ENCODE results near the gene SMURF1.

Gene SMURF1

DNA sequence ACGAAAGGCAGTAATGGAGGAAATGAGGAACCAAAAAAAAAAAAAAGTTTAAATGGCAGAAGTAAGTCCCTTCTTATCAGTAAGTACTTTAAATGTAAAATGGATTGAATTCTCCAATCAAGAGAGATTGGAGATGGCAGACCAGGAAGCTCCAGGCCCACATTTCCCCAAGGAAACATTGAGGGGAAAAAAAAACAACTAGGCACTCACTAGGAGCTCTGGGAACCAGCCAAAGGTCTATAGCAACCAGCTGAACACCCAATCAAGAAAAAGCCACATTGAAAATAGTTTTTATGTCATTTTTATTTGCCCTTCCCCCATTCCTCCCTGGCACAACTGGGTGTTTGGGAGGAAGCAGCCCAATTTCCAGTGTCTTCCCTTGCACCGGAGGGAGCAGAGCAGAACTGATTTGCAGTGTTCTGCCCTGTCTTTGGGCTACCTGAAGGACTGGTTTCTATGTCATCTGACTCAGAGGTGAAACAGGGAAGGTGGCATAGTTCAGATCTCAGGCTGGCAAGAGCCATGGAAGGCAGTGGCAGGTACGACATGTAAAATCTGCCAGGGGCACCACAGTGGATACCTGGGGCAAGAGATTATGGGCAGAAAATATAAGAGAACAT, 121.9 kb downstream of the SMURF1 start:
- peaks cover 44% of the 10 kb centered on the region for H3K4me1 Mint-ChIP-seq (ENCODE audit: low read depth)
- peak overlapping the region; percentile 56 for H3K27ac Mint-ChIP-seq

GRCh38 chr7:99020413-99020715, 123.5 kb downstream of the SMURF1 start:
- H3K27me3 Mint-ChIP-seq = no peaks in the 10 kb centered on the region
- no peak overlapping the region for H3K4me3 Mint-ChIP-seq
- H3K9me3 Mint-ChIP-seq = no peaks in the 10 kb centered on the region
- H3K36me3 Mint-ChIP-seq (ENCODE audit: low read depth) = peaks cover 50% of the 10 kb centered on the region
- intact Hi-C loops (cut with micrococcal nuclease) = no loop called here
- H3K27ac Mint-ChIP-seq = no peak overlapping the region
- H3K4me1 Mint-ChIP-seq (ENCODE audit: low read depth) = peaks cover 55% of the 10 kb centered on the region

More for the DNA sequence above, 121.9 kb downstream of the SMURF1 start:
- no peaks in the 10 kb centered on the region for H3K9me3 Mint-ChIP-seq
- peaks cover 38% of the 10 kb centered on the region for H3K36me3 Mint-ChIP-seq (ENCODE audit: low read depth)
- H3K27me3 Mint-ChIP-seq = no peaks in the 10 kb centered on the region
- intact Hi-C loops (cut with micrococcal nuclease) = no loop called here
- H3K4me3 Mint-ChIP-seq = no peak overlapping the region

DNA sequence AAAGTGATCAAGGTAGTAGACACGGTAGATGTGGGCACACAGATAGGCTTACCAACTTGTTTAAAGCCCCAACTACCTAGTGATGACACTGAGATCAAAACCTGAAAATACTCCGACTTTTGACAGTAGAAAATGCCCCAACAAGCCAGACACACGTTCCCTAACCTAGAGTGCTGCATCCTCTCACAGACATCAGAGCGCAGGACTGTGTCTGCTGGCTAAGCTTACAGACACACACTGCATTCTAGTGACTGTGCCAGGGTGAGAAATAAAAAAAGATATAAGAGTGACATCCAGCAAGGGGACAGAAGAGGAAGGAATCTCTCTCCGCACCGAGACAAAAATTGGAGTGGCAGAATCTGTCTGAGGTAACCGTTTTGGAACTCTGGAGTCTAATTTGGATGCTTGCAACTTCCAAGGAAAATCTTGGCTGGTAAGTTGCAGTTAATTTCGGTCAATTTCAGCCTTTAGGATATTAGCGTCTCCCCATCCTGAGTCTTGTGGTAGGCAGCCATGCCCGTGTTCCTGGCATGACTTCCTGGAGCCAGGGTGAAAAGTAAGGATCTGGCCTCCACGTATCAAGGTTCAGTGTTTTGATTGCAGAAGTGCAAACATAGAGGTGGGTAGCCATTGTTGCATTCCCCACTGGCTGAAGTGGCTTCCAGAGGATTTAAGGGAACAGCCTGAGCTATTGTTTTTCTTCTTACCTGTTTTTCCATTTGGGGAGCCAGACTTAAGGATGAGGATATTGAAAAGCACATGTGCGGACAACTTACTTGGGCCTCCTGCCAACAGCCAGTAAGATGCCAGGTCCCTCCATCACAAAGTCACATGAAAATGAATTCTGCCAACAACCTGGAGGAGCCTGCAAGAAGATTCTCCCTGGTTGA, 124.1 kb downstream of the SMURF1 start:
- H3K36me3 Mint-ChIP-seq (ENCODE audit: low read depth) = peaks cover 56% of the 10 kb centered on the region
- intact Hi-C loops (cut with micrococcal nuclease) = no loop called here
- H3K9me3 Mint-ChIP-seq = no peaks in the 10 kb centered on the region
- no peak overlapping the region for H3K27ac Mint-ChIP-seq
- no peaks in the 10 kb centered on the region for H3K27me3 Mint-ChIP-seq
- no peak overlapping the region for H3K4me3 Mint-ChIP-seq
- H3K4me1 Mint-ChIP-seq (ENCODE audit: low read depth) = peaks cover 55% of the 10 kb centered on the region

- peak overlapping the region; percentile 64 for H3K27ac Mint-ChIP-seq
- H3K4me3 Mint-ChIP-seq = no peak overlapping the region
- H3K27me3 Mint-ChIP-seq = no peaks in the 10 kb centered on the region
- peaks cover 23% of the 10 kb centered on the region for H3K4me1 Mint-ChIP-seq (ENCODE audit: low read depth)
- no peaks in the 10 kb centered on the region for H3K9me3 Mint-ChIP-seq
- peaks cover 81% of the 10 kb centered on the region for H3K36me3 Mint-ChIP-seq (ENCODE audit: low read depth)
- intact Hi-C loops (cut with micrococcal nuclease) = no loop called here
Observed at GRCh38 chr7:99016196-99016595, 127.7 kb downstream of the SMURF1 start.

DNA sequence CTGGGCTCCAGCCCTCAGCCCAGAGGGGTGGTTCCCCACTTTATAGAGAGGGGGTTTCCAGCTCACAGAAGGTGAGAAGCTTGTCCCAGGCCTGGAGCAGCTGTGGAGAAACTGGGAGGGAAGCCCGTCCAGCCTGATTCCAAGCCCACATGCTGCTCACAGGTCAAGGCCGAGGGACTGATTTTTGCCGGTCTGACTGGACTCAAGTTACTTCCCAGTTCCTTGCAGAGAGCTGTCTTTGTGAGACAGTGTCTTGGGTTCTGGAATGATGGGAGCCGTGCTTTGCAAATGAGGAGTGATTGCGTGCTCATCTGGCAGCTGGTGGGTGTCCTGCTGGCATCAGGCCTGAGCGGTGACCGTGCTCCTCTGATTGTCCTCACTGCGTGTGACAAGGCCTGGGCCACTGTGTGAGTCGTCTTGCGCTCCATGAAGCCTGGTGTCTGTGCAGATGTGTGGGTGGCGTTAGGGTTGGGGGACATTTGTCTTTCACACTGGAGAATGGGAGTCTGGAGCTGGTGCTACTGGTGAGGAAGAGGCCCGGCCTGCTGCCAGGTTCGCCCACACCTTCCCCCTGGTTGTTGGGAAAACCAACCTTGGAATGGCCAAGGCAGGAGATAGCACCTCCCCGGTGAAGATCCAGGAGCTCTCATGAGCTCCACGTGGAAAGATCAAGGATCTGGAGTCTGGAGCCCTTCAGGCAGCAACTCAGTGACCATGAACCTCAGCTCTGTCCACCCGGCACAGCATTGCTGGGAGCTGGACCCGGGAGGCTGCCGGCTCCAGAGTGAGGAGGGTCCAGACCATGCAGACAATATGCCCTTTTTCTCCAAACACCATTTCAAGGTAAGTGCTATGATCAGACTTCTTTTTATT, 129.6 kb downstream of the SMURF1 start:
- intact Hi-C loops (cut with micrococcal nuclease) = no loop called here
- peaks cover 16% of the 10 kb centered on the region for H3K4me1 Mint-ChIP-seq (ENCODE audit: low read depth)
- no peak overlapping the region for H3K4me3 Mint-ChIP-seq
- no peaks in the 10 kb centered on the region for H3K9me3 Mint-ChIP-seq
- H3K27ac Mint-ChIP-seq = no peak overlapping the region
- H3K27me3 Mint-ChIP-seq = no peaks in the 10 kb centered on the region
- H3K36me3 Mint-ChIP-seq (ENCODE audit: low read depth) = peaks cover 82% of the 10 kb centered on the region

GRCh38 chr7:99013266-99014112, 130.4 kb downstream of the SMURF1 start:
- intact Hi-C loops (cut with micrococcal nuclease) = no loop called here
- Mint-ChIP-seq H3K27ac (no peak overlapping the region), H3K36me3 (ENCODE audit: low read depth) (peaks cover 83% of the 10 kb centered on the region), H3K27me3 (no peaks in the 10 kb centered on the region), H3K4me3 (no peak overlapping the region), H3K9me3 (no peaks in the 10 kb centered on the region), H3K4me1 (ENCODE audit: low read depth) (peaks cover 16% of the 10 kb centered on the region)

DNA sequence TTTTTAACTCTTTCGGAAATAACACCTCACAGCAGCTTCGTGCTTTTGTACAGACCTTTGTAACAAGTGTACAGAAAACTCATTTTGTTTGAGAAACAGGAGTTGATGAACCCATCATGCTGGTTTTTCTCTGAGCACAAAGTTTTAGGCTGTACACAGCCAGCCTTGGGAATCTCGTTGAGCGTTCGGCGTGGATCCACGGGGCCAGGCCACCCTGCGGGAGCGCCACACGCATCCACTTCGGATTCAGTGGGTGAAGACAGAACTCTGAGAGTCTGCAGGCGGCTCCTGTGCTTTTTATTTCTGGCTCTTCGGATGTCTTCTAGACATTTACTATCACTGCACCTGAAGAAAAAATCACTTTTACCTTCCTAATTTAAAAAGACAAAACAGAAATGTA, 131.2 kb downstream of the SMURF1 start:
- intact Hi-C loops (cut with micrococcal nuclease) = no loop called here
- H3K9me3 Mint-ChIP-seq = no peaks in the 10 kb centered on the region
- H3K27ac Mint-ChIP-seq = no peak overlapping the region
- peaks cover 91% of the 10 kb centered on the region for H3K36me3 Mint-ChIP-seq (ENCODE audit: low read depth)
- no peaks in the 10 kb centered on the region for H3K27me3 Mint-ChIP-seq
- no peak overlapping the region for H3K4me3 Mint-ChIP-seq
- peaks cover 16% of the 10 kb centered on the region for H3K4me1 Mint-ChIP-seq (ENCODE audit: low read depth)

DNA sequence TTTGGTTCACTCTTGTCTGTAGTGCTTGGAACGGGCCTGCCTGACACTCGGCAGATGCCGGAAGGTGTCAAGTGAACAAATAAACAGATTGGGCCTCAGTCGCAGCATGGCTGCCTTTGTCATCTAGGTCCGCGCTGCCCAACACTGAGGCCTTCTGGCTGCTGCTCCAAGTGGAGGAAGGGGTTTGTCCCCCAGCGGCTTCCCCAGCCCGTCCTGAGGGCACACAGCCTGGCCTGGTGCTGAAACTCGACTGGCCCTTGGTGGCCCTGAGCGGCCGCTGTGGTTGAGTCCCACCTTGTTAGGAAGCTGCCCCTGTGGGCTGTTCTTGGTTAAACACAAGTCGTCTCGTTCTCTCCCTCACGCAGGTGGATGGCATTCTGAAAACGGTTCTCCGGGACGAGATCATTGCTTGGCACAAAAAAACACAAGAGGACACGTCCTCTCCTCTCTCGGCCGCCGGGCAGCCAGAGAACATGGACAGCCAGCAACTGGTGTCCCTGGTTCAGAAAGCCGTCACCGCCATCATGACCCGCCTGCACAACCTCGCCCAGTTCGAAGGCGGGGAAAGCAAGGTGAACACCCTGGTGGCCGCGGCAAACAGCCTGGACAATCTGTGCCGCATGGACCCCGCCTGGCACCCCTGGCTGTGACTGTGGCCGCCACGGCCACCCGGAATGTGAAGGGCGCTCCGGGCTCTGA, 132.1 kb downstream of the SMURF1 start:
- Mint-ChIP-seq H3K4me3 (no peak overlapping the region), H3K27me3 (no peaks in the 10 kb centered on the region), H3K9me3 (no peaks in the 10 kb centered on the region), H3K36me3 (ENCODE audit: low read depth) (peaks cover 99% of the 10 kb centered on the region), H3K4me1 (ENCODE audit: low read depth) (peaks cover 11% of the 10 kb centered on the region), H3K27ac (no peak overlapping the region)
- intact Hi-C loops (cut with micrococcal nuclease) = no loop called here

- Mint-ChIP-seq H3K27ac (no peak overlapping the region), H3K4me3 (no peak overlapping the region), H3K27me3 (no peaks in the 10 kb centered on the region), H3K4me1 (ENCODE audit: low read depth) (peaks cover 6% of the 10 kb centered on the region), H3K9me3 (no peaks in the 10 kb centered on the region), H3K36me3 (ENCODE audit: low read depth) (peaks cover 100% of the 10 kb centered on the region)
- intact Hi-C loops (cut with micrococcal nuclease) = no loop called here
Observed at GRCh38 chr7:99011341-99011705, 132.6 kb downstream of the SMURF1 start.

DNA sequence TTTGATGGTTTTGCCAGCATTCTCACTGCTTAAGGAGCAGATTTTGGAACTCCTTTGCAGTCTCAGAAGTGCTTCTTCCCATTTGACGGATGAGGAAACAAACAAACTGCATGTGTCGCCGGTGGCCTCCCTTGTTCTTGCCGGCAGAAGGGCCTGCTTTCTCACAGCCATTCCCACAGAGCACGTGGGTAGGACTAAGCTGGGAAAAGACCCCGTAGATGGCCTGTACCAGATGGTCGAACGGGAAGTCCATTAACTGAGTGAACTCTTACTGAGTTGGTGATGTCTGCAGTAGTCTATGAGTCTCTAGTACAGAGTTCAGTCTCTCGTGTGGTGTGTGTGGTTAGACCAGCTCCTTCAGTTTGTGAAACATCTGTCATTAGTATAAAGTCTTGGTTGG, 133.6 kb downstream of the SMURF1 start:
- peaks cover 99% of the 10 kb centered on the region for H3K36me3 Mint-ChIP-seq (ENCODE audit: low read depth)
- intact Hi-C loops (cut with micrococcal nuclease) = no loop called here
- no peaks in the 10 kb centered on the region for H3K27me3 Mint-ChIP-seq
- no peak overlapping the region for H3K27ac Mint-ChIP-seq
- no peaks in the 10 kb centered on the region for H3K9me3 Mint-ChIP-seq
- H3K4me3 Mint-ChIP-seq = no peak overlapping the region
- peaks cover 8% of the 10 kb centered on the region for H3K4me1 Mint-ChIP-seq (ENCODE audit: low read depth)

DNA sequence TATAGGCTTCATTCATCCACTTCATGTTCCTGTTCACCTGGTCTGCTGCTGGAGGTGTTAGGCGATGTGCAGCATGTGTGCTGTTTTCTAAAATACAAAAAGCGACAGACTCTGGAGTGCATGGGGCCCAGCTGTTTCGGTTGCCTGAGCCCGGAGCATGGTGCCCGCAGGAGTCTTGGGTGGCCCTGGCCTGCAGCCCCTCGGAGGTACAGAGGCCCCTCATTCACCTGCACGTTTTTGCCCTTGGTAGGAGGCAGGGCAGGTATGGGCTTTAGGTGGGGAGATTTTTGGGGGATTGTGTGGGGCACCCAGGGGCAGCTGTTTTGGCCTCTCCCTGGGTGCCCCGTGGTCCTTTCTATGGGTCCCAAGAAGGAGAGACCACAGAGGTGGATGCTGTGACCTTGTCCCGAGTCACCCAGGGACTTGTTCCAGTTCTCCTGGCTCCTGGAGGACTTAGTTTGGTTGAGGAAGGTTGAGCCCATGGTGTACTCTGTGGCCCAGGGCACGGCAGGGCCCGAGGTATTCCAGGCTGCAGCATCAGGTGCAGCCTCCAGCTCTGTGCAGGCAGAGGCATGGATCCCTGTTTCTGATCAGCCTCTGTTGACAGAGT, 134.9 kb downstream of the SMURF1 start:
- Mint-ChIP-seq H3K4me1 (ENCODE audit: low read depth) (peaks cover 14% of the 10 kb centered on the region), H3K27ac (peak overlapping the region; percentile 49), H3K36me3 (ENCODE audit: low read depth) (peaks cover 99% of the 10 kb centered on the region), H3K27me3 (no peaks in the 10 kb centered on the region), H3K4me3 (no peak overlapping the region), H3K9me3 (no peaks in the 10 kb centered on the region)
- intact Hi-C loops (cut with micrococcal nuclease) = no loop called here

- Mint-ChIP-seq H3K9me3 (no peaks in the 10 kb centered on the region), H3K27ac (no peak overlapping the region), H3K4me3 (no peak overlapping the region), H3K27me3 (no peaks in the 10 kb centered on the region), H3K36me3 (ENCODE audit: low read depth) (peaks cover 99% of the 10 kb centered on the region), H3K4me1 (ENCODE audit: low read depth) (peaks cover 20% of the 10 kb centered on the region)
- intact Hi-C loops (cut with micrococcal nuclease) = no loop called here
Observed at GRCh38 chr7:99008181-99008631, 135.7 kb downstream of the SMURF1 start.

All from dendritic cell treated with granulocyte-macrophage colony-stimulating factor and Interleukin-4, amounts not matched to agents 40 ng/mL and 50 ng/mL, for 4 days (primary cell).